ENCODE measurements around the gene CASP2. TPM values are rescaled to one million over a fixed set of nuclear protein-coding genes. Genes with fewer than 3 reads are reported as not detected.

The CASP2 gene
- total and polyA plus RNA-seq, 2 of the 13 experiments (the other 11 are each of a cell fraction or from before 2014, with no cell fraction given) = 10.2 to 13.7 TPM

- peak; percentile 19; the same call in 1 of the 2 replicates for TF ChIP-seq CBFB (CRISPR knock-in tag; IDR thresholded peaks at IDR 0.05)
- peak; percentile 67 for TF ChIP-seq PHF5A (CRISPR knock-in tag; IDR thresholded peaks at IDR 0.05; ENCODE audit: low read depth, unreplicated experiment)
- TF ChIP-seq, protein P1, sequence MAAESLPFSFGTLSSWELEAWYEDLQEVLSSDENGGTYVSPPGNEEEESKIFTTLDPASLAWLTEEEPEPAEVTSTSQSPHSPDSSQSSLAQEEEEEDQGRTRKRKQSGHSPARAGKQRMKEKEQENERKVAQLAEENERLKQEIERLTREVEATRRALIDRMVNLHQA (CRISPR knock-in tag; IDR thresholded peaks at IDR 0.05) = no peak
- no peak for TF ChIP-seq ZNF34 (CRISPR knock-in tag; IDR thresholded peaks at IDR 0.05; ENCODE audit: borderline replicate concordance)
- no peak for TF ChIP-seq SATB2 (CRISPR knock-in tag; IDR thresholded peaks at IDR 0.05)
- no peak for TF ChIP-seq KDM5A (IDR thresholded peaks at IDR 0.05; ENCODE audit: borderline replicate concordance, low read length)
- TF ChIP-seq CBX2 (IDR thresholded peaks at IDR 0.05; ENCODE audit: low read depth, low read length) = no peak
- no peak for TF ChIP-seq CBX2 (CRISPR knock-in tag; IDR thresholded peaks at IDR 0.05; ENCODE audit: low read depth)
- TF ChIP-seq, protein P2, sequence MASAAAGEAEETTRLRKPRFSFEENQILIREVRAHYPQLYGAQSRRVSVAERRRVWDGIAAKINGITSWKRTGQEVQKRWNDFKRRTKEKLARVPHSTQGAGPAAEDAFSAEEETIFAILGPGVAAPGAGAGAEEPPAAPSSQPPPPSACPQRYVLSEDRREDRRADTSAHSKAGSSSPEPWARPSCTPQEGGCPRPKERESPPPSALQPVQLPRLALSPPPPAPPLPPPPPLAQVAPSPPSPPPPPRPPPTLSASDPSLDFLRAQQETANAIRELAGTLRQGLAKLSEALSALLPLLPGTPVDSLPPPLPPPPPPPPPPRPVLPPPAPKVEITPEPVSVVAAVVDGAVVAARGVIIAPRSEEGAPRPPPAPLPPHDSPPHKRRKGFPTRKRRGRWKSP (CRISPR knock-in tag; IDR thresholded peaks at IDR 0.05) = no peak
- TF ChIP-seq WIZ (CRISPR knock-in tag; IDR thresholded peaks at IDR 0.05) = 0 out of 2 replicates have a peak, but pooled peaks have one; percentile 40
- peak; percentile 74 for TF ChIP-seq ZNF781 (CRISPR knock-in tag; IDR thresholded peaks at IDR 0.05; ENCODE audit: borderline replicate concordance, not compliant biosample characterization)
- peak; percentile 84; the same call in 1 of the 2 replicates for TF ChIP-seq ZNF350 (CRISPR knock-in tag; IDR thresholded peaks at IDR 0.05; ENCODE audit: borderline replicate concordance, low read depth)
- TF ChIP-seq ZNF547 (CRISPR knock-in tag; IDR thresholded peaks at IDR 0.05) = no peak; the same call in 1 of the 2 replicates
- no peak for TF ChIP-seq HOXA9 (CRISPR knock-in tag; IDR thresholded peaks at IDR 0.05; ENCODE audit: borderline replicate concordance)
- TF ChIP-seq KMT2A (CRISPR knock-in tag; IDR thresholded peaks at IDR 0.05) = peak; percentile 84
- no peak for TF ChIP-seq SMC3 (IDR thresholded peaks at IDR 0.05; ENCODE audit: low read length)
- no peak for TF ChIP-seq NFE2L2 (IDR thresholded peaks at IDR 0.05; ENCODE audit: low read length)
- TF ChIP-seq NR3C1 (CRISPR knock-in tag; IDR thresholded peaks at IDR 0.05) = no peak
- TF ChIP-seq ZFP36L2 (CRISPR knock-in tag; IDR thresholded peaks at IDR 0.05) = no peak
- no peak for TF ChIP-seq ZNF101 (CRISPR knock-in tag; IDR thresholded peaks at IDR 0.05; ENCODE audit: borderline replicate concordance, low read depth)
- TF ChIP-seq ZFP1 (CRISPR knock-in tag; IDR thresholded peaks at IDR 0.05) = peak; percentile 89; the same call in 1 of the 2 replicates
- peak; percentile 35; the same call in 1 of the 2 replicates for TF ChIP-seq KLF11 (CRISPR knock-in tag; IDR thresholded peaks at IDR 0.05)
- peak; percentile 48 for TF ChIP-seq ZEB1 (IDR thresholded peaks at IDR 0.05; ENCODE audit: insufficient replicate concordance, low read depth)
- TF ChIP-seq ZNF253 (CRISPR knock-in tag; IDR thresholded peaks at IDR 0.05; ENCODE audit: borderline replicate concordance) = 0 out of 2 replicates have a peak, but pooled peaks have one; percentile 51
- TF ChIP-seq ZBTB2 (CRISPR knock-in tag; IDR thresholded peaks at IDR 0.05; ENCODE audit: low read depth) = no peak
- peak; percentile 88 to 98 for TF ChIP-seq POLR2A (IDR thresholded peaks at IDR 0.05; ENCODE audit: insufficient read depth in 1 of 2, low read depth in 2 of 2, low read length in 2 of 2)
- 0 out of 2 replicates have a peak, but pooled peaks have one; percentile 64 for TF ChIP-seq ZNF737 (CRISPR knock-in tag; IDR thresholded peaks at IDR 0.05; ENCODE audit: borderline replicate concordance)
- peak; percentile 65; the same call in 1 of the 2 replicates for TF ChIP-seq ZNF414 (CRISPR knock-in tag; IDR thresholded peaks at IDR 0.05)
Measured at GRCh38 chr7:143263266-143264195, 24.6 kb upstream of the CASP2 start, which contains the start of gene GSTK1 (continued).
